ENCODE results near the gene SDC3.

DNA sequence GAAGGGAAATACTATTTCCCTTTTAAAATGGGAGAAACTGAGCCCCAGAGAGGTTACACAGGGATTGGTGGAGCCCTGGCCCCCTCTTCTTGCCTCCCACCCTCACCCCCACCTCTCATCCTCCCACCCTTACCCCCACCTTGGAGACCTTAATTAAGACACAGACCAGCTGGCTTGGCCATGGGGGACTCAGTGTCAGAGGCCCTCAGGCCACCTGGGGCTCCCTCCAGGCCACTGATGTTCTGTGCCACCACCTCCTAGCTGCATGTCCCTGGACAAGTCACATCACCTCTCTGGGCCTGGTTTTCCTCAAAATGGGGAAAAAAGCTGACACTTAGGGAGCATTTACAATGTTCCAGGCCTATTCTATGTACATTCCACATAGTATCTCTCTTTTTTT is 51.5 kb downstream of the SDC3 start:
- TF ChIP-seq, protein P1, sequence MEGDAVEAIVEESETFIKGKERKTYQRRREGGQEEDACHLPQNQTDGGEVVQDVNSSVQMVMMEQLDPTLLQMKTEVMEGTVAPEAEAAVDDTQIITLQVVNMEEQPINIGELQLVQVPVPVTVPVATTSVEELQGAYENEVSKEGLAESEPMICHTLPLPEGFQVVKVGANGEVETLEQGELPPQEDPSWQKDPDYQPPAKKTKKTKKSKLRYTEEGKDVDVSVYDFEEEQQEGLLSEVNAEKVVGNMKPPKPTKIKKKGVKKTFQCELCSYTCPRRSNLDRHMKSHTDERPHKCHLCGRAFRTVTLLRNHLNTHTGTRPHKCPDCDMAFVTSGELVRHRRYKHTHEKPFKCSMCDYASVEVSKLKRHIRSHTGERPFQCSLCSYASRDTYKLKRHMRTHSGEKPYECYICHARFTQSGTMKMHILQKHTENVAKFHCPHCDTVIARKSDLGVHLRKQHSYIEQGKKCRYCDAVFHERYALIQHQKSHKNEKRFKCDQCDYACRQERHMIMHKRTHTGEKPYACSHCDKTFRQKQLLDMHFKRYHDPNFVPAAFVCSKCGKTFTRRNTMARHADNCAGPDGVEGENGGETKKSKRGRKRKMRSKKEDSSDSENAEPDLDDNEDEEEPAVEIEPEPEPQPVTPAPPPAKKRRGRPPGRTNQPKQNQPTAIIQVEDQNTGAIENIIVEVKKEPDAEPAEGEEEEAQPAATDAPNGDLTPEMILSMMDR (IDR thresholded peaks at IDR 0.05), result no peak
- no peak for TF ChIP-seq POLR2A (IDR thresholded peaks at IDR 0.05)
- no peak for TF ChIP-seq POLR2AphosphoS5 (IDR thresholded peaks at IDR 0.05)

Data from sigmoid colon (tissue), 4 donors.